Activated T-helper 1 cell treated with anti-CD3 and anti-CD28 coated beads, Interleukin-2, amount 50 U/mL, for 16 hours (primary cell): ENCODE measurements around the gene SORL1-AS1.

Experiments used
- DNase-seq, 2 donors: peaks; one replicate each; pipeline ENCODE4 v3.0.0-alpha.2; 2020; ENCODE audit warnings: low read depth in 1 of 2, low spot score in 1 of 2

The SORL1-AS1 gene

GRCh38 chr11:121394785-121395184, 58.0 kb downstream of the SORL1-AS1 start:
- DNase-seq: no peak

- DNase-seq: no peak
These were observed 58.9 kb downstream of the SORL1-AS1 start for GRCh38 chr11:121393855-121394254.

- DNase-seq: no peak
These were observed 60.9 kb downstream of the SORL1-AS1 start for GRCh38 chr11:121391914-121392313.

DNA sequence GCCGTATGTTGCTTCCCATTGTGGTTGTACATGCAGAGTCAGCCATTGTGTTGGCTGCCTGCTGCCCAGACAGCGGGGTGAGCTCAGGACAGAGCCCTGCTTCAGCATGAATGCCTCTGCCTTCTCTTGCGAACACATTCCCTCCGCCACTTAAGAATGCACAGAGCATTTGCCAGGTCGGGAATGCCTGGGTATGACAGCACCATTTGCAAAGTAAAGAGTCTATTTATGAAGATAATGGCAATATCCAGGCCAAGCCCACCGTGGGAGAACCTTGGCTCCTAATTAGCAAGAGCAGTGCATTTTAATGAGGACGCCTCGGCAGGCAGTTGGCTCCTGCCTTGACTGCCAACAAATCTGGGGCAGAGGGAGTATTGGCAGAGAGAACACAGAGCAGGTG, 63.1 kb downstream of the SORL1-AS1 start:
- DNase-seq: no peak
